Nephron progenitor cell (in vitro differentiated cells): Measurements from ENCODE around the gene JCAD.

Experiments used
- DNase-seq: peaks from one replicate; pipeline ENCODE4 v3.0.0; 2021
- H3K27ac Mint-ChIP-seq: 2 replicates; pipeline ENCODE4 v1.8.0; 2021; ENCODE audit warnings: mild to moderate bottlenecking, moderate library complexity, mixed read lengths
- H3K27me3 Mint-ChIP-seq: 2 replicates; pipeline ENCODE4 v1.8.0; 2021; ENCODE audit warnings: mild to moderate bottlenecking, low read depth, mixed read lengths; ENCODE audit not compliant: poor library complexity
- H3K36me3 Mint-ChIP-seq: 2 replicates; pipeline ENCODE4 v1.8.0; 2021; ENCODE audit warnings: low read depth, mixed read lengths
- H3K4me1 Mint-ChIP-seq: 2 replicates; pipeline ENCODE4 v1.8.0; 2021; ENCODE audit warnings: mixed read lengths
- H3K4me3 Mint-ChIP-seq: 2 replicates; pipeline ENCODE4 v1.8.0; 2021; ENCODE audit warnings: mild to moderate bottlenecking, moderate library complexity, mixed read lengths
- H3K9me3 Mint-ChIP-seq: 2 replicates; pipeline ENCODE4 v1.8.0; 2021; ENCODE audit warnings: mild to moderate bottlenecking, moderate library complexity, mixed read lengths
- TF ChIP-seq, protein P1 (sequence below): fragments of 200-600 bp; sonication (generic); IDR thresholded peaks from 2 replicates; pipeline ENCODE4 v1.5.0; 2021; ENCODE audit warnings: antibody characterized with exemption

The JCAD gene

DNA sequence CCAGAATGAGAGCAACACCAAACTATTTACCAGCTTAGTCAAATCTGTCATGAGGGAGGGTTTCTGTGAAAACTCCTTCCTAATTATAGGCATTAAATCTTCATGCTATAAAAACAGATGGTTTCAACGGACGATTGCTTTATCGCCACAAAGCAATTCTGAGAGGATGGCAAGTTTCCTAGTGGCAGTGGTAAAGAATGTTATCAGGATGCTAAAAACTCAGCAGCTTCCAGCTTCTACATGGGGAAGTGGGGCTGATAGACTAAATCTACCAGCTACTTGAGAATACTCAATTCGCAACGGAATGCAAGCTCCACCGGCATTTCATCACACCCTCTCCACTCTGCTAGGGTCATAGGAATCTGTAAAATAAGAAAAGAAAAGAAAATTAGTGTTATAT, 41.8 kb downstream of the JCAD start:
- TF ChIP-seq, protein P1, sequence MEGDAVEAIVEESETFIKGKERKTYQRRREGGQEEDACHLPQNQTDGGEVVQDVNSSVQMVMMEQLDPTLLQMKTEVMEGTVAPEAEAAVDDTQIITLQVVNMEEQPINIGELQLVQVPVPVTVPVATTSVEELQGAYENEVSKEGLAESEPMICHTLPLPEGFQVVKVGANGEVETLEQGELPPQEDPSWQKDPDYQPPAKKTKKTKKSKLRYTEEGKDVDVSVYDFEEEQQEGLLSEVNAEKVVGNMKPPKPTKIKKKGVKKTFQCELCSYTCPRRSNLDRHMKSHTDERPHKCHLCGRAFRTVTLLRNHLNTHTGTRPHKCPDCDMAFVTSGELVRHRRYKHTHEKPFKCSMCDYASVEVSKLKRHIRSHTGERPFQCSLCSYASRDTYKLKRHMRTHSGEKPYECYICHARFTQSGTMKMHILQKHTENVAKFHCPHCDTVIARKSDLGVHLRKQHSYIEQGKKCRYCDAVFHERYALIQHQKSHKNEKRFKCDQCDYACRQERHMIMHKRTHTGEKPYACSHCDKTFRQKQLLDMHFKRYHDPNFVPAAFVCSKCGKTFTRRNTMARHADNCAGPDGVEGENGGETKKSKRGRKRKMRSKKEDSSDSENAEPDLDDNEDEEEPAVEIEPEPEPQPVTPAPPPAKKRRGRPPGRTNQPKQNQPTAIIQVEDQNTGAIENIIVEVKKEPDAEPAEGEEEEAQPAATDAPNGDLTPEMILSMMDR = no peak
- peaks cover 11% of the 10 kb centered on the region for H3K36me3 Mint-ChIP-seq
- no peak for DNase-seq
- H3K27me3 Mint-ChIP-seq = no peaks in the 10 kb centered on the region
- no peaks in the 10 kb centered on the region for H3K9me3 Mint-ChIP-seq
- H3K4me1 Mint-ChIP-seq = peaks cover 28% of the 10 kb centered on the region
- H3K4me3 Mint-ChIP-seq = no peak overlapping the region
- no peak overlapping the region for H3K27ac Mint-ChIP-seq

DNA sequence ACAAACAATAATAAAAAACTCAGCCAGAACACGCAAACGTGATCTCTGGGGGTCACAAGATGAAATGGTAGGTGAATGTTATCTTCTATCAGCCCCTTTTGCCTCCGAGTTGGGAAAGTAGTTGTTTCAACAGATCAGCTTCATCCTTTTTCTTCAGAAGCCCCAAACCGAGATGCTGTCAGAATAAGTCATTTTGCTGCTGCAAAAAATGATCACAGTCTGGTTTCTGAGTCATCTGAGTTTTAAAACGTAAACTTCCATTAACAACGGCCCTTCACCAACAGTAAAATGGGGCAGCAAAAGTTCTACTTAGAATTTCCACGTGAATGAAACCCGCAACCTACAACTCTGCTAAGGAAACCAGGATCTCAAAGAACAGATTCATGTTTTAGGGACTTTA, 44.9 kb downstream of the JCAD start:
- Mint-ChIP-seq H3K27me3 (no peaks in the 10 kb centered on the region), H3K27ac (no peak overlapping the region), H3K36me3 (peaks cover 5% of the 10 kb centered on the region), H3K4me3 (no peak overlapping the region), H3K9me3 (no peaks in the 10 kb centered on the region), H3K4me1 (peaks cover 33% of the 10 kb centered on the region)
- DNase-seq = no peak
- TF ChIP-seq, protein P1 = no peak

DNA sequence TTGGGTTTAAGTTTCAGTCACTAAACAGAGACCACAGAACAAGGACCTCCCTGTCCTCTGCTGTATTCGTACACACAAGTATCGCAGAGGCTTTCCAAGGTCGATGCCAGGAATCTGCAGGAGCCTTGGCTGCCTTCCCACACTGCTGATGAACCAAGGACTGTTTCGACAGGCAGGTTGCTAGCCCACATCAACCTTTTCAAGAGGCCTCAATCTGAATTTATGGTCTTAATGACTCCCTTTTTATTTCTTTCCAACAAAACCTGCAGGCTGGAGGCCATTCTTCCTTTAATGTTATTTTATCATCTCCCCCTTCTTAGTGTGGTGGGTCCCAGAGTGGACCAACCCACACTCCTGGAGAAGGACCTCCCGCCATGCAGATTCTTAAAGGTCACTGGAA, 45.6 kb downstream of the JCAD start:
- Mint-ChIP-seq H3K9me3 (peaks cover 2% of the 10 kb centered on the region), H3K4me1 (peaks cover 33% of the 10 kb centered on the region), H3K36me3 (peaks cover 5% of the 10 kb centered on the region), H3K4me3 (no peak overlapping the region), H3K27ac (peak overlapping the region; percentile 1), H3K27me3 (no peaks in the 10 kb centered on the region)
- TF ChIP-seq, protein P1 = no peak
- no peak for DNase-seq

- Mint-ChIP-seq H3K9me3 (peaks cover 4% of the 10 kb centered on the region), H3K27ac (no peak overlapping the region), H3K4me1 (peaks cover 39% of the 10 kb centered on the region), H3K4me3 (no peak overlapping the region), H3K36me3 (no peaks in the 10 kb centered on the region), H3K27me3 (no peaks in the 10 kb centered on the region)
- DNase-seq = no peak
- TF ChIP-seq, protein P1 = no peak
Measured at GRCh38 chr10:30011956-30012647, 47.3 kb downstream of the JCAD start.

DNA sequence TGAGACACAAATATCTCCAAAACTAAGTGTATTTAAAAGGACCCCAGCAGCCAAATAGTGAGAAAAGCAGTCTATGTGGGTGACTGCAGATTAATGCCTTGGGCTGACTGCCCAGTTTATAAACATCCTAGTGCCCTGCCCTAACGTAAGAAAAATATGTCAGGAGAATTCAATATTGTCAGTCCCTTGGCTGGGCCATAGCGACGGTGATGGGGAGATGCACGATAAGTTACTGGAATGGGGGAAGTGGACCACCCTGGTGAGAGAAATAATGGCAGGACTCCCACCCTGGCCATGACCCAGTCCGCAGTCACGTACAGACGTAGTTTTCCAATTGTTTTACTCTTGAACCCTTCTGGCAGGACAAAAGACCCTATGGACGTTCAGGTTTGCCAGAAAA, 48.0 kb downstream of the JCAD start:
- H3K27ac Mint-ChIP-seq = no peak overlapping the region
- H3K4me3 Mint-ChIP-seq = no peak overlapping the region
- no peak for DNase-seq
- no peaks in the 10 kb centered on the region for H3K36me3 Mint-ChIP-seq
- peaks cover 2% of the 10 kb centered on the region for H3K27me3 Mint-ChIP-seq
- peaks cover 4% of the 10 kb centered on the region for H3K9me3 Mint-ChIP-seq
- peaks cover 46% of the 10 kb centered on the region for H3K4me1 Mint-ChIP-seq
- TF ChIP-seq, protein P1 = no peak

- Mint-ChIP-seq H3K4me3 (peak overlapping the region; percentile 53), H3K27ac (peak overlapping the region; percentile 92), H3K36me3 (no peaks in the 10 kb centered on the region), H3K9me3 (peaks cover 9% of the 10 kb centered on the region), H3K4me1 (peaks cover 32% of the 10 kb centered on the region), H3K27me3 (peaks cover 3% of the 10 kb centered on the region)
- TF ChIP-seq, protein P1 = no peak
- DNase-seq = no peak
Measured at GRCh38 chr10:30007406-30007805, 52.0 kb downstream of the JCAD start.
